Activated CD8-positive, alpha-beta memory T cell treated with anti-CD3 and anti-CD28 coated beads, Interleukin-2, amount 50 U/mL, for 1 hour (primary cell): ENCODE data around the gene TXNL4B.
"Not testable (repeated sequence)": the region's sequence is repeated elsewhere in the genome, so short reads cannot be mapped to it uniquely, and the experiment has no call there.

ENCODE experiments used
- DNase-seq: peaks from one replicate; pipeline ENCODE4 v3.0.0-alpha.2; 2020; ENCODE audit errors: extremely low read depth

TXNL4B gene

GRCh38 chr16:72073560-72074230, 19.7 kb downstream of the TXNL4B start:
- DNase-seq: no peak

- no peak for DNase-seq
Observed at GRCh38 chr16:72072514-72073342, 20.7 kb downstream of the TXNL4B start.

DNA sequence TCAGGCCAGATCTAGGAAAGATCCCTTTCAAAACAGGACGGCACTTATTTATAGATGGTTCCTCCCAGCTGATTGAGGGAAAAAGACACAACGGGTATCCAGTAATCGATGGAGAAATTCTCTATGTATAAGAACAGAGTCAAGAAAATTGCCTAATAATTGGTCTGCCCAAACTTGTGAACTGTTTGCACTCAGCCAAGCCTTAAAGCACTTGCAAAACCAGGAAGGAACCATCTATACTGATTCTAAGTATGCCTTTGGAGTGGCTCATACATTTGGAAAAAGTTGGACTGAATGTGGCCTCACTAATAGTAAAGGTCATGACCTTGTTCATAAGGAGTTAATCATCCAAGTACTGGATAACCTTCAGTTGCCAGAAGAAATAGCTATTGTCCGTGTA, 24.5 kb downstream of the TXNL4B start:
- no peak for DNase-seq

GRCh38 chr16:72066747-72067146, 26.7 kb downstream of the TXNL4B start:
- no peak for DNase-seq

- no peak for DNase-seq
Observed at GRCh38 chr16:72064361-72064894, 29.0 kb downstream of the TXNL4B start.

GRCh38 chr16:72061564-72061963, 31.9 kb downstream of the TXNL4B start:
- DNase-seq: no peak

DNA sequence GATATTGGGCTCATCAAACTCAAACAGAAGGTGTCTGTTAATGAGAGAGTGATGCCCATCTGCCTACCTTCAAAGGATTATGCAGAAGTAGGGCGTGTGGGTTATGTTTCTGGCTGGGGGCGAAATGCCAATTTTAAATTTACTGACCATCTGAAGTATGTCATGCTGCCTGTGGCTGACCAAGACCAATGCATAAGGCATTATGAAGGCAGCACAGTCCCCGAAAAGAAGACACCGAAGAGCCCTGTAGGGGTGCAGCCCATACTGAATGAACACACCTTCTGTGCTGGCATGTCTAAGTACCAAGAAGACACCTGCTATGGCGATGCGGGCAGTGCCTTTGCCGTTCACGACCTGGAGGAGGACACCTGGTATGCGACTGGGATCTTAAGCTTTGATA, 33.0 kb downstream of the TXNL4B start:
- DNase-seq: no peak

DNA sequence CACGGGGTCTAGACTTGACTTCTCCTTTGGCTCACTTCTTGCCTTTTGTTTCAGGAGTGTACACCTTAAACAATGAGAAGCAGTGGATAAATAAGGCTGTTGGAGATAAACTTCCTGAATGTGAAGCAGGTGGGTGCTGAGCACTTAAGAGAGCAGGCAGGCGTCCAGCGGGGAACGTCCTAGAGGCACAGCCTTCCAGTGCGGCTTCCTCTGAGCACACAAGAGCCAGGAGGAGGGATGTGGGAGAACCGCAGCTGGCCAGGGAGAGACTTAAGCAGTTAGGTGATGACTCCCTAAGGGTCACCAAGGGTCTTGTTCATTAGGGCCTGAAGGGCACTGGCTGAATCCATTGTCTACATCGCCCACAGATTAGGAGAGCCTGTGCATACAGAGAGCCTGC, 34.4 kb downstream of the TXNL4B start:
- not testable (repeated sequence) for DNase-seq

DNA sequence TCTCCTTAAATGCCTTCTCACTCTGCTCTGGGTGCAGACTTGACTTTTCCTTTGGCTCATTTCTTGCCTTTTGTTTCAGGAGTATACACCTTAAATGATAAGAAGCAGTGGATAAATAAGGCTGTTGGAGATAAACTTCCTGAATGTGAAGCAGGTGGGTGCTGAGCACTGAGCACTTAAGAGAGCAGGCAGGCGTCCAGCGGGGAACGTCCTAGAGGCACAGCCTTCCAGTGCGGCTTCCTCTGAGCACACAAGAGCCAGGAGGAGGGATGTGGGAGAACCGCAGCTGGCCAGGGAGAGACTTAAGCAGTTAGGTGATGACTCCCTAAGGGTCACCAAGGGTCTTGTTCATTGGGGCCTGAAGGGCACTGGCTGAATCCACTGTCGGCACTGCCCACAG, 36.1 kb downstream of the TXNL4B start:
- not testable (repeated sequence) for DNase-seq

- DNase-seq: no peak
Observed at GRCh38 chr16:72055911-72056310, 37.5 kb downstream of the TXNL4B start.

DNA sequence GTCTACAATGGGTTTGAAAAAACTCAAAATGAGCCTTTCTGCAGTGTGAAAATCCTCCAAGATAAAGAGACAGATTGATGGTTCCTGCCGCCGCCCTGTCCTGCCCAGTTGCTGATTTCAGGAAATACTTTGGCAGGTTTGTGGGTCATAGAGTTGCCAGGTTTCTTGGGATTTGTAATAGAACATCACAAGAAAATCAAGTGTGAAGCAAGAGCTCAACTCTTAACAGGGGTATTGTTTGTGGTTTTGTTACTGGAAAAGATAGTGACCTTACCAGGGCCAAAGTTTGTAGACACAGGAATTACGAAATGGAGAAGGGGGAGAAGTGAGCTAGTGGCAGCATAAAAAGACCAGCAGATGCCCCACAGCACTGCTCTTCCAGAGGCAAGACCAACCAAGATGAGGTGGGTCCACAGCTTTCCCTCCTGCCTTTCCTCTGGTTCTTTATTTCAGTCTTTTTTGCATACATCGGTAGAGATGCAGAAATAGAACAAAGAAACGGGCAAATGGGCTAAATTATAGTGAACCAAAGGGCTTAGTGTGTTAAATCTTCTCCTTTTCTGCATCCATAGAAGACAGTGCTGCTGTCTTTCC, 39.1 kb downstream of the TXNL4B start, which contains the start of gene HP:
HP (plus strand) TSS at position 252 of the 594 bp plus-strand sequence; CDS start at position 400, 148 bp downstream.
- not testable (repeated sequence) for DNase-seq

DNA sequence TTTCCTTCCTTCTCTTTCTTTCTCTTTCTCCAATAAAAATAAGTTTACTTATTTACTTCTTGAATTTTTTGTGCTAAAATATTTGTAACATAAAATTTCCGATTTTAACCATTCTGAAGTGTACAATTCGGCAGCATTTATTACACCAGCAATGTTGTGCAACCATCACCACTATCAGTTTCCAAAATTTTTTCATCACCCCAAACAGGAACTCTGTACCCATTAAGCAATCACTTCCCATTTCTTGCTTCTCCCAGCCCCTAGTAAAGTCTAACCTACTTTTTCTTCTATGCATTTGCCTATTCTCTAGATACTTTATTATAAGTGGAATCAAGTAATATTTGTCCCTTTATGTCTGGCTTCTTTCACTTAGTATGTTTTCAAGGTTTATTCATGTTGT, 41.6 kb downstream of the TXNL4B start:
- DNase-seq: no peak

DNA sequence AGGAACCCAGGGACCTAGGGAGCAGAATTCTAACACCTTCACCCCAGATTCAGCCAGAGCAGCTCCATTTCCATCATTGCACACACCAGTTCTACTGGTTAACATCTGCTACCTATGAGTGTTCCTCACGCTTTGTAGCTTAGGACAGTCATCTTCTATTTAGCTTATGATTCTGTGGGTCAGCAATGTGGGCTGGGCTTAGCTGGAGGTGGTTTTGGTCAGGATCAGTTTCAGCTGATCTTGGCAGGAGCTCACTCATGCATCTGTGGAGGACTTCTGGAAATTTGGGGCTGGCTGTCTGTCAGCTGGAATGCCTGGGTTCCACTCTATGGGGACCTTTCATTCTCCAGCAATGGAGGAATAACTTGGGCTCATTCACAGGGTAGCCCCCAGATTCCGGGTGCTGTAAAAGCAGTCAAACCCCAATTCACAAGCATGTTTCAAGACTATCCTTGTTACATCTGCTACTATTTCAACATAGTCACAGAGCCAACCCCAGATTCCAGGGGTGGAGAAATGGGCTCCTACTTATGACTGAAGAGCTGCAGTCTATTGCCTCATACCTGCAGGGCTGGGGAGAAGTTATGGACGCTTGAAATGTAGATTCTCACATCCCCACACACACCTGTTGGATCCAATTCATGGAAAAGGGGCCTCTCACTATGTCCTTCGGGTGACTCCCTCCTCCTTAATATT, 42.5 kb downstream of the TXNL4B start:
- DNase-seq: no peak

DNA sequence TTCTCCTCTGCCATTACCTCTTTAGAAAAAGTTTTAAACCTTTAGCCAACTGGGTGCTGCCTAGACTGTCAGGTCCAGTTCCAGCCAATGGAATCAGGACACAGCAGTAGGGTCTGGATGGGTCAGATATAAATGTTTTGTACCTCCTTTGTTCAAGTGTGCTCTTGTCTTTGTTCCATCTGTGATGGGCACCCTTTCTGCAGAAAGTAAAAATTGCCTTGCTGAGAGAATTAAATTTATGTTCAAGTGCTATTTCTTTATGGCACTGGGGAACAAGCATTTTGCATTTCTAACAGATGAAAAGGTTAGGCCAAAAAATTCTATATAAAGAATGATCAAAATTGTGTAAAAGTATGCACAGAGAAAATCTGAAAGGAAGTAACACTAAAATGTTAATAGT, 44.3 kb downstream of the TXNL4B start:
- DNase-seq: no peak

DNA sequence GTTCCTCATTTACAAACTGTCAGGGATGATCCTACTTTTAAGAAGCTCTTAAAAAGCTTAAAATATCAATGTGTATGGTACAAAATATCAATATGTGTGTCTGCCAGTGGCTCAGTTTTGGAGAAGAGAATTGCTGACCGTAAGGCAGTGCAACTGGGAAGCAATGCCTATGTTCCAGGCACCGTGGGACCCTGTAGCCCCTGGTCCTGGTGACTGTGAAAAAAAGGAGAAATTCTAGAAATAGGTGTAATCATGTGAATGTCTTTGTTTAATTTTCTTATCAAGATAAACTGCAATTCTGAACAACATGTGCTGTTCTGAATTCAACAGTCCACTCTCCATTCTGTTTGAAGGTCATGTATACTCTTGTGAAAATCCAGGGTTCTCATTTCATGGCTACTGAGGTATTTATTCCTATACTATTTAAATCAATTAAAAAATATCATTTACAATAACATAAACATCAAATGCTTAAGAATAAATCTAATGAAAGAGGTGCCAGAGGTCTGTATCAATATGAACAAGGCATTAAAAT, 48.5 kb downstream of the TXNL4B start:
- no peak for DNase-seq

GRCh38 chr16:72044296-72044695, 49.1 kb downstream of the TXNL4B start:
- DNase-seq: no peak

DNA sequence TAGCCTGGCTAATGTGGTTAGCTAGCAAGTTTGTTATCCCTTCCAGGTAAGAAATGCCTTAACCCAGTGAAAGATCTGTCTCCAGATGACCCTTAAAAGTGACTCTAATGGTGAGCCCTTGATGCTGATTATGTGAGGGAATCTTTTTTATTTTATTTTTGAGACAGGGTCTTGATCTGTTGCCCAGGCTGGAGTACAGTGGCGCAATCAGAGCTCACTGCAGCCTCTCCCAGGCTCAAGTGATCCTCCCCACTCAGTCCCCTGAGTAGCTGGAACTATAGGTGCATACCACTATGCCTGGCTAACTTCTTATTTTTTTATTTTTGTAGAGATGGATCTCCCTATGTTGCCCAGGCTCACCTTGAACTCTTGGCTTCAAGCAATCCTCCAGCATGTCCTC, 49.9 kb downstream of the TXNL4B start:
- no peak for DNase-seq

DNA sequence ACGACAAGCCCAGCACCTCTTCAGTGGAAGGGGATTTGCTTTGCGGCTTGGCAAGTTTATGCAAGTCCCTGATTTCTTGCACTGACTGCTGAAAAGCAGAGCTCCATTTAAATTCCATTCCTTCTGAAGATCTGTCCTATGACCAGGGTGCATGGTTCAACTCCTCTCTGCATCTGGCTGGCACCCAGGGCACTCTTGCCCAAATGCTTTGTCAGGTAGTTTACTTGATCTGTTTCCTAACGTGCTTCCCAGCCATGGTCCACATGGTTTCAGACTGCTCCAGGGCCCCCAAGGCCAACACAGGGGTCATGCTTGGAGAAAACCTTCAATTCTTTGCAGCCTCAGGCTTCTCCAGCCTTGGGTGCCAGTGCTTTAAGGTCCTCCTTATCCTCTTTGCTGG, 50.4 kb downstream of the TXNL4B start:
- no peak for DNase-seq

- no peak for DNase-seq
Observed at GRCh38 chr16:72042157-72042660, 51.2 kb downstream of the TXNL4B start.

DNA sequence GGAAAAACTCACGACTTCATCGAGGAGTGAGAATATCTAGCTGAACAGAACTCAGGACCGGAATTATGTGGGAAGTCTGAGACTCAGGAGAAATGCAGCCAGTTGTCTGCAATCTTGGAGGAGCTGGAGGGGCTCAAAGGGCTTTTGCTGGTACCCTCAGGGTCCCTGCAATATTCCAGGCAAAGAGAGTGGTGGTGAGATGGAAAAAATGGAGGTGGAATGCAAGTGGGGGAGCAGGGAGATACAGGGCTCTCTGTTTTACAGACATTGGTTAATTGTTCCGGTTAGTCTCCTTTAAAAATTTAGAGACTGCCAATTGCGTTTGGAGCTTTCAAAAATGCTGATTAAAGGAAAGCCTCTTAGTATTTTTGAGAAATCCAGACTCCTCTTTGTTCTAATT, 57.3 kb downstream of the TXNL4B start:
- no peak for DNase-seq
